BLaER1 treated with 17β-estradiol and CSF1 and Interleukin-3, amounts not matched to agents 10 nM and 100 nM (cell line): Measurements from ENCODE around the gene SLC16A2.
A peak's percentile ranks its signal among the peaks of the same experiment; 100 is the strongest.

ENCODE experiments used
- H3K27ac ChIP-seq, 11 experiments: shearing (Covaris generic); formaldehyde crosslinking; 2 replicates each; pipeline ENCODE4 v1.8.1; 2022
- H3K27me3 ChIP-seq, 11 experiments: shearing (Covaris generic); formaldehyde crosslinking; 2 replicates each; pipeline ENCODE4 v1.8.1; 2022
- H3K36me3 ChIP-seq, 11 experiments: shearing (Covaris generic); formaldehyde crosslinking; 2 replicates each; pipeline ENCODE4 v1.8.1; 2022
- H3K4me1 ChIP-seq, 10 experiments: shearing (Covaris generic); formaldehyde crosslinking; 2 replicates each; pipeline ENCODE4 v1.8.1; 2022
- H3K4me2 ChIP-seq, 11 experiments: shearing (Covaris generic); formaldehyde crosslinking; 2 replicates each; pipeline ENCODE4 v1.8.1; 2022
- H3K4me3 ChIP-seq, 10 experiments: shearing (Covaris generic); formaldehyde crosslinking; 2 replicates each; pipeline ENCODE4 v1.8.1; 2022
- H3K9ac ChIP-seq, 11 experiments: shearing (Covaris generic); formaldehyde crosslinking; 2 replicates each; pipeline ENCODE4 v1.8.1; 2022
- H3K9me3 ChIP-seq, 11 experiments: shearing (Covaris generic); formaldehyde crosslinking; replicated peaks in 1 of 11; 2 replicates each; pipeline ENCODE4 v1.8.1; 2022
- H4K20me1 ChIP-seq, 11 experiments: shearing (Covaris generic); formaldehyde crosslinking; 2 replicates each; pipeline ENCODE4 v1.8.1; 2022
- Cebpa-rat ChIP-seq, 11 experiments: shearing (Covaris generic); IDR thresholded peaks; 2 replicates each; pipeline ENCODE4 v1.8.1; 2022

The SLC16A2 gene

DNA sequence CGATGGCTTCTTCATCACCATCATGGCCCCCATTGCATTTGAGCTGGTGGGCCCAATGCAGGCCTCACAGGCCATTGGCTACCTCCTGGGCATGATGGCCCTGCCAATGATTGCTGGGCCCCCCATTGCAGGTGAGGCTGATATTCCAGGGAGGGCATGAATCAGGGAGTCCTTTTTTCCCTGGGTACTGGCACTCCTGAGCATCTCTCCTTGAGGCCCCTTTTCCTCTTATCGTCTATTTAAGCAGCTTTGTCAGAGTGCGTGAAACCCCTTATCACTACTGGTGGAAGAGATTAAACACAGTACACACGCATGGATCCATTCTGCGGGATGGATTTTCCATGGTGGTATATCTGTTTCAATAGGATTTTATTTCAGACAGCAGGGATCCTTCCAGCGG lies 108.0 kb downstream of the SLC16A2 start:
- Histone ChIP-seq H4K20me1 (no peaks in the 10 kb centered on the region; a peak in 2 of 22 replicates), H3K27ac (no peak overlapping the region), H3K9ac (no peak overlapping the region), H3K4me3 (no peak overlapping the region), H3K36me3 (peaks cover 0 to 6% (median 0%) of the 10 kb centered on the region in 11 experiments; a peak in 1 of 22 replicates), H3K4me2 (no peak overlapping the region), H3K9me3 (peaks cover 0 to 7% (median 0%) of the 10 kb centered on the region in 11 experiments; a peak in 2 of 22 replicates), H3K4me1 (peaks cover 0 to 3% (median 0%) of the 10 kb centered on the region in 10 experiments; a peak in 7 of 20 replicates), H3K27me3 (peaks cover 73 to 100% (median 98%) of the 10 kb centered on the region in 11 experiments)
- TF ChIP-seq Cebpa-rat (IDR thresholded peaks at IDR 0.05) = no peak

DNA sequence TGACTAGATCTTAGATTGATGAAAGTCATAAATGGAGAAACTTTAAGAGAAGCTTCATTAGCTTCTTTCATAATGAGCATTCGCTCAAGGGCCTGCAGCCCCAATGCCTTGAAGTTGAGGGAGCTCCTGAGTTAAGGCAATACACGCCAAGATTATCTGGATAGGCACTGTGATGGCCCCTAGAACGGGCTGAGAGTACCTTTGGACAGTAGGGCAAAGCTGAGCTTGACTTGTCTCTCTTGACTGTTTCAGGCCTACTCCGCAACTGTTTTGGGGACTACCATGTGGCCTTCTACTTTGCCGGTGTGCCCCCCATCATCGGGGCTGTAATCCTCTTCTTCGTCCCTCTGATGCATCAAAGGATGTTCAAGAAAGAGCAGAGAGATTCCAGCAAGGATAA lies 109.8 kb downstream of the SLC16A2 start:
- Histone ChIP-seq H3K4me2 (no peak overlapping the region), H3K9me3 (peaks cover 0 to 8% (median 0%) of the 10 kb centered on the region in 11 experiments; a peak in 2 of 22 replicates), H3K27me3 (peaks cover 72 to 100% (median 98%) of the 10 kb centered on the region in 11 experiments), H3K9ac (no peak overlapping the region), H3K27ac (no peak overlapping the region), H4K20me1 (no peaks in the 10 kb centered on the region; a peak in 2 of 22 replicates), H3K4me1 (peaks cover 4 to 14% (median 10%) of the 10 kb centered on the region in 10 experiments; a peak in 11 of 20 replicates), H3K36me3 (peaks cover 0 to 6% (median 0%) of the 10 kb centered on the region in 11 experiments; a peak in 1 of 22 replicates), H3K4me3 (no peak overlapping the region)
- no peak for TF ChIP-seq Cebpa-rat (IDR thresholded peaks at IDR 0.05)

DNA sequence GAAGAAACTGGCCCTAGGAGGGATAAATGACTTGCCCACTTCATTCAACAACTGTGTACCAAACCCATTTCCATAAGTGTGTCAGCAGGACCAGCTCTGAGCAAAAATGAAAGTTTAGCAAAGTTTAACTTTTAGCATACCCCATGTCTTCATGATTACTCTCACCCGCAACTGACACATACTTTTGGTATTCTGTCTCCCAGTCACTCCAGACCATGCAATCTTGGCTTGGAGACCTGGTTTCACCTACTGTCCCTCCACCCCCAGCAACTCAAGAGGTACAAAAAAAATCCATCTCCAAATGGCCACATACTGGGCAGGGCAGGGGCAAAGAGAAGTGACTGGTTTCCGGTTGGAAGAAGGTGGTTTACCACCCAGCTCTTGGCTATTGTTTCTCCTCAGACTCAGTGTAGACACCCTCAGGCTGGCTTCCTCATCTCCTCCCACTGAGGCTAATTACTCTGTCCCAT lies 113.3 kb downstream of the SLC16A2 start:
- Histone ChIP-seq H3K27me3 (peaks cover 77 to 100% (median 98%) of the 10 kb centered on the region in 11 experiments), H3K4me2 (peak overlapping the region in 10 of 11 experiments; percentile 72 to 86 (median 82); a peak in 19 of 22 replicates), H3K9ac (peak overlapping the region in 4 of 11 experiments; percentile 82 to 85 (median 84); a peak in 6 of 22 replicates)

DNA sequence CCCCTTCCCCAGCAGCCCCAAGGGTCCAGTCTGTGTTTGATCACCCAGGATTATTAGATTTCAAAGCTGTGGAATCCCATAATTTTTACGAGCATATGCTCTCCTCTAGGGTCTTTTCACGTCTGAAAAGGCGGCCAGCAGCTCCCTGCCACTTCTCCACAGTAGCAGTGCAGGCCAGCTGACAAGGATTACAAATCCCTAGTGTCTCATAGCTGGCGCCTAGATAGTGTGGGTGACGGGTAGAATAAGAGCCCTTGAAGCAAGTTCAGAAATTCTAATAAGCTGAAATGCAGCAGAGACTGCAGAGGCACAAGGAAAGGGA lies 113.8 kb downstream of the SLC16A2 start:
- Histone ChIP-seq H3K4me1 (peaks cover 21 to 42% (median 30%) of the 10 kb centered on the region in 10 experiments), H3K4me3 (peak overlapping the region in 7 of 10 experiments; percentile 51 to 72 (median 64); a peak in 10 of 20 replicates), H3K27me3 (peaks cover 78 to 100% (median 98%) of the 10 kb centered on the region in 11 experiments), H3K27ac (peak overlapping the region in 9 of 11 experiments; percentile 80 to 89 (median 86); a peak in 17 of 22 replicates), H3K36me3 (peaks cover 0 to 6% (median 0%) of the 10 kb centered on the region in 11 experiments; a peak in 1 of 22 replicates), H3K9ac (peak overlapping the region in 10 of 11 experiments; percentile 74 to 85 (median 82); a peak in 14 of 22 replicates), H3K9me3 (peaks cover 0 to 9% (median 0%) of the 10 kb centered on the region in 11 experiments; a peak in 2 of 22 replicates), H3K4me2 (peak overlapping the region; percentile 72 to 86 (median 81)), H4K20me1 (no peaks in the 10 kb centered on the region; a peak in 2 of 22 replicates)
- no peak for TF ChIP-seq Cebpa-rat (IDR thresholded peaks at IDR 0.05)

More for the DNA sequence above, 113.3 kb downstream of the SLC16A2 start:
- H3K4me3 ChIP-seq = peak overlapping the region in 1 of 10 experiments; percentile 72; a peak in 3 of 20 replicates
- H3K4me1 ChIP-seq = peaks cover 21 to 38% (median 30%) of the 10 kb centered on the region in 10 experiments
- H3K9me3 ChIP-seq = peaks cover 0 to 9% (median 0%) of the 10 kb centered on the region in 11 experiments; a peak in 2 of 22 replicates
- TF ChIP-seq Cebpa-rat (IDR thresholded peaks at IDR 0.05) = no peak
- peak overlapping the region in 6 of 11 experiments; percentile 25 to 89 (median 86); a peak in 8 of 22 replicates for H3K27ac ChIP-seq
- H4K20me1 ChIP-seq = no peaks in the 10 kb centered on the region; a peak in 2 of 22 replicates
- peaks cover 0 to 6% (median 0%) of the 10 kb centered on the region in 11 experiments; a peak in 1 of 22 replicates for H3K36me3 ChIP-seq

DNA sequence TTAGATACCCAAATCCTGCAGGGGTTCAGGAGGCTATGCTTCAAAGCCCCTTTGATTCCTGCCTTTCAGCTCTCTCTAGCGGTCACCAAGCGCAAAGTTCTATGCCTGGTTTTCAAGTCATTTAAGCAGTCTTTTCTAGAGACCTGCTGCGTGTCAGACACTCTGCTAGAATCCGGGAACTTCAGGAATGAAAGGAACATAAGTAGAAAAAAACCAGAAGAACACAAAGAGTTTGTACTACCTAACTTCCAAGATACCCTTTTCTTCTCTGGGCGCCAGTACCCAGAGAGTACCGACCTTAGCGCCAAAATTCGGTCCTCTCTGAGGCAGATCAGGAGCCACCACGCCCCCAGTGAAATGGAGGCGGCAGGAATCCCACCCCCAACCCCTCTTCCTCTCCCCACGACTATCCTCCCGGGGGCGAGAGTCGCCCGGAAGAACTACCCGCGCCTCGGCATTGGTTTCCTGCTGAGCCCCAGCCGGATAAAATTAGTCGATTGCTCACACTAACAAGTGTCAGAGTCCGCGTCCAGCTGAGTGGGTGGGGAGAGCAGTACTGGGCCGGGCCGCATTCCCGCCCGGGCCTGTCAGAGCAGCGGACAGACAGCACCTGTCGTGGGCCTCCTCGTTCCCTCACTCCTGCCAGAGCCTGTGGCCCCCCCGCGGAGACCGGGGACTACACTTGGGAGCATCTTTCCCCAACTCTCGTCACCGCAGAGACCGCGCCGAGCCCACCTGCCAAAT lies 114.3 kb downstream of the SLC16A2 start:
- Histone ChIP-seq H3K36me3 (peaks cover 0 to 6% (median 0%) of the 10 kb centered on the region in 11 experiments; a peak in 1 of 22 replicates), H3K27ac (peak overlapping the region in 10 of 11 experiments; percentile 75 to 89 (median 86); a peak in 20 of 22 replicates), H3K9ac (peak overlapping the region; percentile 59 to 85 (median 82)), H3K4me3 (peak overlapping the region; percentile 51 to 72 (median 63)), H3K4me1 (peaks cover 21 to 43% (median 30%) of the 10 kb centered on the region in 10 experiments), H3K9me3 (peaks cover 0 to 9% (median 0%) of the 10 kb centered on the region in 11 experiments; a peak in 2 of 22 replicates), H3K4me2 (peak overlapping the region; percentile 72 to 86 (median 81)), H4K20me1 (no peaks in the 10 kb centered on the region; a peak in 2 of 22 replicates), H3K27me3 (peaks cover 80 to 100% (median 98%) of the 10 kb centered on the region in 11 experiments)
- no peak for TF ChIP-seq Cebpa-rat (IDR thresholded peaks at IDR 0.05)

DNA sequence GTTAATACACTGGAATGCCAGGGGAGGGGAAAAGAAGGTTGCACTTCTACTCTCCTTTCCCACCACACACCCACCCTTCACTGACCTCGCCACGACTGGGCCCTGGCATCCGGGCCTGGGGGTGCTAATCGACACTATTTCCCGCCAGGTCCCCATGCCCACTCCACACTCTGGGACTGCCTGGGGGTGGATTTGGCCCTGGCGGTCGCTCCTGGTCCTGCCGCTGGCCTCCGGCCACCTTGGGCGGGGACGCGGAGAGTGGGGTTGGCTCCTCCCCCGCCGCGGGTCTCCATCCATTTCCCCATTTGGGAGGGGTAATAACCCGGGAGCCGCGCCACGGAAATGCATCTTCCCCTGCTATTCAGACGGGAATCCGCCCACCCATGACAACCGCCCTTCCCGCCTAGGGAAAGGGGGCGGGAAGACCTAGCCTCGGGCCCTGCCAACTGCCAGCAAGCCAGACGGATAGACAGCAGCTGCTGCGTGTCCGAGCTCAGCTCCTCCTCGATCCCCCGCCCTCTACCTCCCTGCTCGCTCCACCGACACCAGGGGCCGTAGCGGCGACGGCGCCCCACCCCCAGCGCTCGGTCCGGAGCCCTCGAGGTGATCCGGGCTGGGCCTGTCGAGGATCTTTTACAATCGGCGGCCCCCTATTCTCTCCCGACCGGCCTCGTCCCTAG lies 115.0 kb downstream of the SLC16A2 start:
- H4K20me1 ChIP-seq = no peaks in the 10 kb centered on the region; a peak in 2 of 22 replicates
- H3K9me3 ChIP-seq = peaks cover 0 to 9% (median 0%) of the 10 kb centered on the region in 11 experiments; a peak in 2 of 22 replicates
- H3K9ac ChIP-seq = peak overlapping the region; percentile 59 to 85 (median 82)
- H3K27ac ChIP-seq = peak overlapping the region; percentile 51 to 89 (median 85); a peak in 21 of 22 replicates
- TF ChIP-seq Cebpa-rat (IDR thresholded peaks at IDR 0.05) = no peak
- H3K4me1 ChIP-seq = peaks cover 21 to 43% (median 30%) of the 10 kb centered on the region in 10 experiments
- peak overlapping the region; percentile 51 to 72 (median 63) for H3K4me3 ChIP-seq
- peaks cover 81 to 100% (median 98%) of the 10 kb centered on the region in 11 experiments for H3K27me3 ChIP-seq
- H3K36me3 ChIP-seq = peaks cover 0 to 4% (median 0%) of the 10 kb centered on the region in 11 experiments; a peak in 1 of 22 replicates
- peak overlapping the region; percentile 72 to 86 (median 81) for H3K4me2 ChIP-seq

DNA sequence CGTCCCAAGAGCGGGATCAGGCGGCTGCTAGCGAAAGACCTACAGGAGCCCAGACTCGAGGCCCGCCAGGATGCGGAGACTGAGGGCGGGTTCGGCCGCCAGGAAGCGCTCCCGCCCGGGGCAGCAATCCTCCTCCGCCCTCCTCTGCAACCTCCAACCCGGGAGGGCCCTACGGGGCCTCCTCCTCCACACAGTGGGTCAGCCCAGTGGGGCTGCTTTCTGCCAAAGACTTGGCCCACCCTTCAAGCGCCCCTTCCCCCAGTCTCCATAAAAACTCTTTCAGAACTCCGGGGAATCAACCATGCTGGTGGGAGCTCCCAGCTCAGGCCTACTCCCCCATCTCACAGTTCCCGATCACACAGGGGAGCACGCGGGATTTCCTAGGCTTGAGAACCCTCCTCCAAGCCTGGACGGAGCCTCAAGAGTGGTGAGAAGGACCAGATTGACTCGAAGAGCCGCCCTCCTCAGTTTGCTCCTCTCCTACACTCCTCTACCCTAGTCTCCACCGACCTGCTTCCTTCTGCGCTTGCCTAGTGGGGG lies 115.6 kb downstream of the SLC16A2 start:
- Histone ChIP-seq H3K9ac (peak overlapping the region; percentile 59 to 85 (median 82)), H3K4me2 (peak overlapping the region; percentile 72 to 86 (median 81)), H3K4me3 (peak overlapping the region; percentile 51 to 72 (median 63))

More for the DNA sequence above, 115.6 kb downstream of the SLC16A2 start:
- H3K27ac ChIP-seq = peak overlapping the region; percentile 51 to 89 (median 85); a peak in 21 of 22 replicates
- peaks cover 81 to 100% (median 98%) of the 10 kb centered on the region in 11 experiments for H3K27me3 ChIP-seq
- no peaks in the 10 kb centered on the region for H3K36me3 ChIP-seq
- H3K9me3 ChIP-seq = peaks cover 0 to 9% (median 0%) of the 10 kb centered on the region in 11 experiments; a peak in 2 of 22 replicates
- peaks cover 21 to 43% (median 30%) of the 10 kb centered on the region in 10 experiments for H3K4me1 ChIP-seq
- no peaks in the 10 kb centered on the region; a peak in 1 of 22 replicates for H4K20me1 ChIP-seq
- no peak for TF ChIP-seq Cebpa-rat (IDR thresholded peaks at IDR 0.05)
